PC-3 (cell line): ENCODE results near the gene SLC6A11. TPM values are rescaled to one million over a fixed set of nuclear protein-coding genes. Genes with fewer than 3 reads are reported as not detected.
A peak's percentile ranks its signal among the peaks of the same experiment; 100 is the strongest.

Experiments used
- ATAC-seq: fragments of 200-7000 bp; cut with Tn5 transposase; 2 replicates; pipeline ENCODE4 v1.9.1; 2020; ENCODE audit warnings: mild to moderate bottlenecking, moderate library complexity
- BruUV-seq: library from RNA; stranded (reverse); fragments of 400-500 nt; replicated peaks from 2 replicates; lab custom pipeline; 2021; lab: Mats Ljungman, UMichigan
- CTCF ChIA-PET: fragments of 300-600 bp; sonication (Branson Sonifier 250); formaldehyde crosslinking; loops from one replicate; lab custom pipeline; 2022; ENCODE audit warnings: antibody characterized with exemption; lab: Charles Lee
- POLR2A ChIA-PET: fragments of 300-600 bp; sonication (Branson Sonifier 250); formaldehyde crosslinking; loops from one replicate; lab custom pipeline; 2022; ENCODE audit warnings: antibody characterized with exemption; ENCODE audit not compliant: unreplicated experiment; lab: Charles Lee
- DNase-seq: peaks from one replicate; pipeline ENCODE4 v3.0.0-alpha.2; 2015
- H2AFZ ChIP-seq: fragments of 300-600 bp; sonication (generic); 2 replicates; pipeline ENCODE4 v1.6.0; 2016; ENCODE audit warnings: antibody characterized with exemption, low read length
- H3F3A ChIP-seq: fragments of 300-600 bp; sonication (generic); one replicate; pipeline ENCODE4 v1.6.0; 2017; ENCODE audit warnings: antibody characterized with exemption, low read length, control low read depth, mild to moderate bottlenecking; ENCODE audit not compliant: unreplicated experiment
- H3K27ac ChIP-seq: fragments of 300-600 bp; sonication (generic); 2 replicates; pipeline ENCODE4 v1.5.1; 2016; ENCODE audit warnings: mild to moderate bottlenecking, low read length
- H3K27me3 ChIP-seq: fragments of 300-600 bp; sonication (generic); 2 replicates; pipeline ENCODE4 v1.6.1; 2016; ENCODE audit warnings: low read length, mixed read lengths
- H3K36me3 ChIP-seq: fragments of 300-600 bp; sonication (generic); 2 replicates; pipeline ENCODE4 v1.6.1; 2016; ENCODE audit warnings: low read depth, mixed run types, low read length, mixed read lengths
- H3K4me1 ChIP-seq: fragments of 300-600 bp; sonication (generic); 2 replicates; pipeline ENCODE4 v1.5.1; 2016; ENCODE audit warnings: low read length; ENCODE audit not compliant: insufficient read depth
- H3K4me2 ChIP-seq: fragments of 300-600 bp; sonication (generic); 2 replicates; pipeline ENCODE4 v1.6.0; 2016; ENCODE audit warnings: low read length
- H3K4me3 ChIP-seq: fragments of 300-600 bp; sonication (generic); 2 replicates; pipeline ENCODE4 v1.5.1; 2016; ENCODE audit warnings: mild to moderate bottlenecking, low read length, mixed read lengths
- H3K79me2 ChIP-seq: fragments of 300-600 bp; sonication (generic); 2 replicates; pipeline ENCODE4 v1.6.1; 2017; ENCODE audit warnings: low read length, mixed read lengths
- H3K9ac ChIP-seq: fragments of 300-600 bp; sonication (generic); 2 replicates; pipeline ENCODE4 v1.6.0; 2016; ENCODE audit warnings: mild to moderate bottlenecking, low read length
- H3K9me2 ChIP-seq: fragments of 300-600 bp; sonication (generic); replicated peaks from 2 replicates; pipeline ENCODE4 v1.6.1; 2016; ENCODE audit warnings: mixed run types, low read length, mixed read lengths
- H3K9me3 ChIP-seq: fragments of 300-600 bp; sonication (generic); 2 replicates; pipeline ENCODE4 v1.6.1; 2016; ENCODE audit warnings: low read length, mixed read lengths
- H4K20me1 ChIP-seq: fragments of 300-600 bp; sonication (generic); 2 replicates; pipeline ENCODE4 v1.6.1; 2016; ENCODE audit warnings: low read length, mixed read lengths
- EZH2 ChIP-seq: fragments of 300-600 bp; sonication (generic); IDR thresholded peaks from one replicate; pipeline ENCODE4 v1.6.1; 2017; ENCODE audit warnings: antibody characterized with exemption, mild to moderate bottlenecking, low read length; ENCODE audit not compliant: unreplicated experiment
- EZH2phosphoT487 ChIP-seq: fragments of 300-600 bp; sonication (generic); IDR thresholded peaks from 2 replicates; pipeline ENCODE4 v1.6.1; 2018; ENCODE audit warnings: mild to moderate bottlenecking, antibody characterized with exemption, low read length, borderline replicate concordance
- intact Hi-C: fragments of 100-400 bp; cut with micrococcal nuclease; formaldehyde crosslinking; loops from 2 replicates; pipeline ENCODE4 v1.9.0; 2023
- total RNA-seq: library from RNA; depleted of rRNA; stranded (reverse); fragments of >200 nt; gene quantifications from 2 replicates; pipeline ENCODE4 v1.2.3, GENCODE V29; 2014
- TF ChIP-seq, protein P1 (sequence below): fragments of 300-600 bp; sonication (generic); conservative IDR thresholded peaks from 2 replicates; pipeline ENCODE4 v1.5.1; 2017; ENCODE audit warnings: antibody characterized with exemption, low read depth, mild to moderate bottlenecking, low read length

SLC6A11 gene
- total RNA-seq, 1 experiment from 2014 or later = 34.0 TPM

DNA sequence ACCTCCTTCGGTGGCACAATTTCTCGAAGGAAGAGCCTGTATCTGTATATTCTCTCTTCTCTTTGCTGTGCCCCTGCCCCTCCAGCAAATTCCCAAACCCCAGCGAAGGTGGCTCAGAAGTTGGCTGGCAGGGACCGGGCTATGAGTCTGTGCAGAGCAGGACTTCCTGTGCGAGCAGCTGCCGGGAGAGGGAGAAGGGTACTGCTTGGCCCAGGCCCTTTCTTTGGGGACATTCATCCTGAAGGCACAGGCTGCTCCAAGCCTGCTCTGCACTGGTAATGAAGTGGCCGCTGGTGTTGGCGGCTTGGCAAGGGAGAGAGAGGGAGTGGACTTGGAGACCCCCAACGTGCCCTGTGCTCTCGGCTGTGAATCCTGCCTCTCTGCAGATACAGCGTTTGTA lies 1.5 kb downstream of the SLC6A11 start:
- intact Hi-C loops = loop anchor here (10.0 kb wide), 1 partner anchor 67 kb away; no protein-coding TSS in a partner anchor
- H3K27ac ChIP-seq = no peak overlapping the region
- no peaks in the 10 kb centered on the region for H3K9me2 ChIP-seq
- DNase-seq (peak; percentile 63), ATAC-seq (peak; percentile 66)
- peak overlapping the region; percentile 76 for H3K4me3 ChIP-seq
- ChIA-PET CTCF (interaction anchor here (0.7 kb wide), 1 partner anchor 45 kb away, joined by 7 read pairs; no protein-coding TSS in a partner anchor), POLR2A (no interaction called here)
- no peaks in the 10 kb centered on the region for H3F3A ChIP-seq
- TF ChIP-seq, protein P1, sequence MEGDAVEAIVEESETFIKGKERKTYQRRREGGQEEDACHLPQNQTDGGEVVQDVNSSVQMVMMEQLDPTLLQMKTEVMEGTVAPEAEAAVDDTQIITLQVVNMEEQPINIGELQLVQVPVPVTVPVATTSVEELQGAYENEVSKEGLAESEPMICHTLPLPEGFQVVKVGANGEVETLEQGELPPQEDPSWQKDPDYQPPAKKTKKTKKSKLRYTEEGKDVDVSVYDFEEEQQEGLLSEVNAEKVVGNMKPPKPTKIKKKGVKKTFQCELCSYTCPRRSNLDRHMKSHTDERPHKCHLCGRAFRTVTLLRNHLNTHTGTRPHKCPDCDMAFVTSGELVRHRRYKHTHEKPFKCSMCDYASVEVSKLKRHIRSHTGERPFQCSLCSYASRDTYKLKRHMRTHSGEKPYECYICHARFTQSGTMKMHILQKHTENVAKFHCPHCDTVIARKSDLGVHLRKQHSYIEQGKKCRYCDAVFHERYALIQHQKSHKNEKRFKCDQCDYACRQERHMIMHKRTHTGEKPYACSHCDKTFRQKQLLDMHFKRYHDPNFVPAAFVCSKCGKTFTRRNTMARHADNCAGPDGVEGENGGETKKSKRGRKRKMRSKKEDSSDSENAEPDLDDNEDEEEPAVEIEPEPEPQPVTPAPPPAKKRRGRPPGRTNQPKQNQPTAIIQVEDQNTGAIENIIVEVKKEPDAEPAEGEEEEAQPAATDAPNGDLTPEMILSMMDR = no peak
- TF ChIP-seq EZH2phosphoT487 = no peak
- TF ChIP-seq EZH2 = no peak
- H3K4me1 ChIP-seq = peaks cover 26% of the 10 kb centered on the region
- H3K9ac ChIP-seq = peak overlapping the region; percentile 81; the same call in 1 of the 2 replicates
- no peaks in the 10 kb centered on the region for H3K9me3 ChIP-seq
- H2AFZ ChIP-seq = no peak overlapping the region
- H3K27me3 ChIP-seq = no peaks in the 10 kb centered on the region
- peak overlapping the region; percentile 85 for H3K4me2 ChIP-seq
- BruUV-seq = no TSS peak
- peaks cover 33% of the 10 kb centered on the region for H3K79me2 ChIP-seq
- peaks cover 26% of the 10 kb centered on the region for H3K36me3 ChIP-seq
- no peaks in the 10 kb centered on the region for H4K20me1 ChIP-seq

DNA sequence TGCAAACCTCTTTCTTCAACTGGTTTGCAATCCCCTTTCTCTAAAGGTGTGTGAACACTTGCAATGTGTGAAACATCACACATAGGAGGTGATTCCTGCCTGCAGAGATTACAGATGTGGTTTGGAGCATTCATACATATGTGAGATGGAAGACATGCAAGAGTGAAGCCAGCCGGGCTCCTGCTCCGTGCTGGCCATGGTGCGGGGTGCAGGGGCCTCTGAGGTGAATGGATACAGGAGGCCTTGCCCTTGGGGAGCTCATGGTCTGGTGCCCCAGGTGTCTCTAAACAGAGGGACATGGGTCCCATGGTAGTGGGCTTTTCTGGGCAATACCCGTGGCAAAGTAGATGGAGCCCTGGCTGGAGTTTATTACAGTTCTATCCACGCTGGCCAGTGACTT lies 6.0 kb downstream of the SLC6A11 start:
- POLR2A ChIA-PET = no interaction called here
- no peaks in the 10 kb centered on the region for H3K27me3 ChIP-seq
- peaks cover 8% of the 10 kb centered on the region; the same call in 1 of the 2 replicates for H3K4me1 ChIP-seq
- no peak overlapping the region for H3K4me2 ChIP-seq
- ATAC-seq (no peak), DNase-seq (no peak)
- intact Hi-C loops = no loop called here
- no peaks in the 10 kb centered on the region for H4K20me1 ChIP-seq
- CTCF ChIA-PET = no interaction called here
- H3K9me2 ChIP-seq = no peaks in the 10 kb centered on the region
- peaks cover 23% of the 10 kb centered on the region for H3K79me2 ChIP-seq
- no peak overlapping the region for H3K4me3 ChIP-seq
- TF ChIP-seq, protein P1 = no peak
- TF ChIP-seq EZH2phosphoT487 = no peak
- no peak for TF ChIP-seq EZH2
- no peak overlapping the region for H3K9ac ChIP-seq
- peaks cover 63% of the 10 kb centered on the region for H3K36me3 ChIP-seq
- no peaks in the 10 kb centered on the region for H3F3A ChIP-seq
- H2AFZ ChIP-seq = no peak overlapping the region
- BruUV-seq = no TSS peak
- H3K9me3 ChIP-seq = no peaks in the 10 kb centered on the region
- H3K27ac ChIP-seq = no peak overlapping the region

DNA sequence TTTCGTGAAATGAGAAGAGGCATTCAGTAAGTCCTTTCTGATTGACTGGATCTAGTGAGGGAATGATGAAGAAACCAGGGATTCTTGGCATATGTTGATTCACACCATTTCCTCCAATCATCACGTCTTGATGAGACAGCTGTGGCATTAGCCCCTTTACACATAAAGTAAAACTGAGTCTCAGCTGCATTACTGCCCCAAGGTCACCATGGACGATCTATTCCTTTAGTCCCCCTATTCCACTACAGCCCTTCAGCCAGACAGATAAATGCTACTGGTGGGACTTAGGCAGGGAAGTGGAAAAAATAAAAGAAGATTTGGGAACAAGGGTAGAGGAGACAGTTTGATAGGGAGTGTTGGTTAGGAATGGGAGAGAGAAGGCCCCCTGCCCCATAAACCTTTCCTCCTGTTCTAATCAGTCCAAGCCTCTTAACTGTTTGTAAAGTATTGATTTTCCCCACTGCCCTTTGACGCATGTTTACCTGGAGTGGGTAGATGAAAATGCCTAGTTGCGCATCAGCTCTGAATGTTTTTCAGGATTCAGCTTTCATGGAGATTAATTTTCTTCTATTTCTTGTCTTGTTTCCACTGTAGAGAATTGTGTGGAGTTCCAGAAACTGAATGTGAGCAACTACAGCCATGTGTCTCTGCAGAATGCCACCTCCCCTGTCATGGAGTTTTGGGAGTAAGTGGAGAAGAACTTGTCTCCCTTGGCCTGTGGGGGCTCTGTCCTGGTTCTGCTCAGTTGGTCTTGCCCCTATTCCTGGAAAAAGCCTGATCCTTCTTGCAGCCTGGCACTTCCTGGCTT lies 6.9 kb downstream of the SLC6A11 start:
- Histone ChIP-seq H2AFZ (no peak overlapping the region), H3K36me3 (peaks cover 63% of the 10 kb centered on the region), H3K9ac (no peak overlapping the region), H3K4me1 (0 out of 2 replicates have a peak, but pooled peaks cover 5% of the 10 kb centered on the region), H3K9me3 (no peaks in the 10 kb centered on the region), H3K4me2 (no peak overlapping the region), H3K79me2 (peaks cover 15% of the 10 kb centered on the region), H3K9me2 (no peaks in the 10 kb centered on the region), H3K4me3 (no peak overlapping the region), H3K27ac (no peak overlapping the region), H3K27me3 (no peaks in the 10 kb centered on the region), H3F3A (no peaks in the 10 kb centered on the region), H4K20me1 (no peaks in the 10 kb centered on the region)
- ChIA-PET POLR2A (no interaction called here), CTCF (no interaction called here)
- intact Hi-C loops = no loop called here
- TF ChIP-seq, protein P1 = no peak
- TF ChIP-seq EZH2 (no peak), EZH2phosphoT487 (no peak)
- DNase-seq = no peak
- ATAC-seq = no peak
- no TSS peak for BruUV-seq
